ENCODE results near the gene KCNK4.
"Not testable (repeated sequence)": the region's sequence is repeated elsewhere in the genome, so short reads cannot be mapped to it uniquely, and the experiment has no call there.

KCNK4 gene

GRCh38 chr11:64291262-64291751 lies at the start of gene KCNK4:
KCNK4 (plus strand) TSS chr11:64291302; CDS start chr11:64293019, 1,717 bp downstream.
- DNase-seq = no peak

DNA sequence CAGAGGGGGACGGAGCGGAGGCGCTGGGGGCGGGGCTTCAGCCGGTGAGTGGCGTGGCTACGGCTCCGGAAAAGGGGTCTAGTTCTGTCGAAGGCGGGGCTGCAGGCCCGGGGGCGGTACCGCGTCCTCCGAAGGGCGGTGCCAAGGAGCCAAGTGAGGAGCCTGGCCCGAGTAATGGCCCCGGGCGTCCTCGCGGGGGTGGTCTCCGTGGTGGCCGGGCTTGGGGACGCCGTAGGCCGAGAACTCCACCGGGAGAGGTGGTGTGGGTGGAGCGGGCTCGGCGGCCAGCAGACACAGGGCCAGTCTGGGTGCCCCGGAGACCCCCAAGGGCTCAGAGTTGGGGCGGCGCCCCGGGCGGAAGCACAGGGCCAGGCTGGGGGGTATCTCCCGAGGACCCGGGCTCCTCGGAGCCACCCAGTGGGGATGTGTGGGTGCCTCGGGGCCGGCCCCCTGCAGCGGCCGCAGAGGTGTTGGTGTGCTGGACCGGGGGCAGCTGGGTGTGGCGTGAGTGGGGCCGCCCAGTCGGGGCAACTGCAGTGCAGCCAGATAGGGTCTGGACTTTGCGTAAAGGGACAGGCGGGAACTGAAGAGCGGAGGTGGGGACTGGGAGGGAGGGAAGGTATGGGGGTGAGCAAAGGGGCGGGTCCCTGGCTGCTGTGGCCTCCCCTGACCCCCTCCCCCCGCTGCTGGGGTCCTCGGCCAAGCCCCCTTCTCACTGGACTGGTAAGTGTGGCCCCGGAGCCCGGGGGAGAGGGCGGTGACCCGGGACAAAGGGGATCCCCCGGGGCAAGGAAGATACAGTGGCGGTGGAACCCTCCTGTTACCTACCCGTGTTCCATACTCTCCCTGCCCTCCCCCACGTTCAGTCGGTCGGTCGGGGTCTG lies 49.4 kb upstream of the KCNK4 start:
- peak; percentile 42 for DNase-seq

GRCh38 chr11:64243236-64243854 lies 47.8 kb upstream of the KCNK4 start:
- no peak for DNase-seq

DNA sequence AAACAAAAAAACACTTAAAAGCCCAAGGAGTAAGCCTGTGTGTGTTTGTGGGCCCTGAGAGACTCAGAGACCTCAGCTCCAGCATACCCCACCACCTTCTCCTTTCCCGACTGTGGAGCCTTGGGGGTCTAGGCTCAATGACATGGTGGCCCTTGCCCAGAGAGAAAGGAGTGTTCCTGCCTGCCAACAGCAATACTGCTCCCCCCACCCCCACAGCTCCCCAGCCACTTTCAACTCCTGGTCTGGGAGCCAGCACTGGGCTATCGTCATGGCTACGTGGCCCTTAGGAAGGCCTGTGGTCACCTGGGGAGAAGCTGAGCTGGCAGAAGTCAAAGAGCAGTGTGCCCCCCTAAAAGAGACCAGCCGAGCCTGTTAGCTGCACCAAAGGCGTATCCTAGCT lies 47.0 kb upstream of the KCNK4 start:
- DNase-seq = no peak

DNA sequence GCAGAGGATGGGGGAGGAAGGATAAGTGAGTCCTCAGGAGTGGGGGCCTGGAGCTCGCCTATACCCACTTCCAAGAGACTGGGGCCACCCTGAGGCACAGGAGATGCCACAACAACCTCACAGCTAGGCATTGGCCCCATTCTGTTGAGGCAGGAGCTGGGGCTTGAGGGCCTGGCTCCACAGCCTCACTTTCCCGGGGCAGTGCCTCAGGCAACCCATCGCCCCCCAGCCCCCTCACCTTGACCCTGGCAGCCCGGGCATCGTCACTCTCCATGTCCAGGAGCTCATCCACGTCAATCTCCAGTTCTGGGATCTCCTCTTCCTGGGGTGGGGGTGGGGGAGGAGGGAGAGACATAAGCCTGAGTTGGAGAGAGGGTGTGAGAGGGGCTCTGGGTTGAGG lies 46.1 kb upstream of the KCNK4 start:
- DNase-seq = no peak

DNA sequence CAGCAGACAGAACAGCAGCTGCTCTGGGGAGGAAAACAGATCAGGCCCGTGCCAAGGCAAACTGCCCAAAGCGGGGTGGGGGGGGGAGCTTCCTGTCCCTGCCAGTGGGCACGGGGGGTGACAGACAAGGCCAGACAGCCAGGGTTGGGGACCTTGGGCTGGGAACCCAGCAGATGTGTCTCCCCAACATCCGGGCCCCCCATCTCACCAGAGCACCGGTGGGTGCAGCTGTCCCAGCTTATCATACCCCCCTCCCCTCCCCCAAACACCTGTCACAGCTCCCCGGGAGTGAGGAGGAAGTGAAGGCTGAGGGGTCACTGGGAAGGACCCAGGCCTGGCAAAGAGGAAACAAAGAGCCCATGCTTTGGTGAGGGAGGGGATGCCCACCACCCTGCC lies 45.7 kb upstream of the KCNK4 start:
- peak; percentile 7 for DNase-seq

DNA sequence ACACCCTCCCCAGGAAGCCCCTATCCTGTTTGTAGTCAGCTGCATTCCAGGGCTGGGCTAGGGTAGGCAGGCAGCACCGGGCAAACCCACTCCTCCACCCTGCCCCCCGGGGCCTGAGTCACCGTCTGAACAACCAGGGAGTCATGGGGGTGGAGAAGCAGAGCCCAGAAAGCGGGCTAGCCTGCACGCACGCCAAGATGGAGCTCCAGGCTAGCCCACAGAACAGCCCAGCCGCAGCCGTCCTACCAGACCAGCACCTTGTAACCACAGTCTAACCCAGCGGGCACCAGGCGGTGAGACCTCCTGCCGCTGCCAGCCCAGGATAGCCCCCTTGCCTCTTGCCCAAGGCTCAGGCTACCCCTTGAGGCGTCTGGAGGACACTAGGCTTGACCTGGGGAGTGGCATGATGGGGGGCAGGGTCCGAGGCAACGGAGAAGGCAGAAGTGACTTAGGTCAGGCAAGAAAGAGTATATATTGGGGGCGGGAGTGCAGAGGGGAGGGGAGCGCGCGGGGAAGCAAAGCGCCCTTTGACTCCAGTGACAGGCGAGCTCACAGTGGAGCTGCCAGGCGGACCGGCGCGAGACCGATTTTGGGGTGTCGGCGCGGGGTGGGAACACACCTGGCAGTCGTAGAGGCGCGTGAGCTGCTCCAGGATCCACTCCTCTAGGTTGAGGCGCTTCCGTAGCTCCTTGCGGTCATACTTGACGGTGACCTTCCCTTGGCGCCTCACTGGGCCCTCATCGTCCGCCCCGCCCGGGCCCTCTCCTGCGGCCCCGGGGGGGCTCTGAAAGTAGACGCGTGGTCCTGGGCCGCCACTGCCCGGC lies 45.1 kb upstream of the KCNK4 start:
- DNase-seq = peak; percentile 21

DNA sequence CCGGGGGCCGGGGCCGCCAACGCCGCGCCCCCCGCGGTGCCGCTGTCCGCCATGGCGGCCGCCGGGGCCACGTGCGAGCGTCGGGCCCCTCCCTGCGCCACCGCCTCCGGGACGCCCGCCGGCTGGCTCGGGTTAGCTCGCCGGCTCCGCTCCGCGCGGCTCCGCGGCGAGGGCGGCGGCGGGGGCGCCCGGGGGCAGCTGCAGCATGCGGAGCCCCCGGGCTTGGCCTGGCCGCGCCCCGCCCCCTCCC lies 44.6 kb upstream of the KCNK4 start:
- DNase-seq = not testable (repeated sequence)

GRCh38 chr11:64246871-64247728 lies 44.0 kb upstream of the KCNK4 start, which contains the start of gene PPP1R14B:
PPP1R14B (minus strand) TSS chr11:64246943; CDS start chr11:64246673, 270 bp downstream.
- peak; percentile 82 for DNase-seq

DNA sequence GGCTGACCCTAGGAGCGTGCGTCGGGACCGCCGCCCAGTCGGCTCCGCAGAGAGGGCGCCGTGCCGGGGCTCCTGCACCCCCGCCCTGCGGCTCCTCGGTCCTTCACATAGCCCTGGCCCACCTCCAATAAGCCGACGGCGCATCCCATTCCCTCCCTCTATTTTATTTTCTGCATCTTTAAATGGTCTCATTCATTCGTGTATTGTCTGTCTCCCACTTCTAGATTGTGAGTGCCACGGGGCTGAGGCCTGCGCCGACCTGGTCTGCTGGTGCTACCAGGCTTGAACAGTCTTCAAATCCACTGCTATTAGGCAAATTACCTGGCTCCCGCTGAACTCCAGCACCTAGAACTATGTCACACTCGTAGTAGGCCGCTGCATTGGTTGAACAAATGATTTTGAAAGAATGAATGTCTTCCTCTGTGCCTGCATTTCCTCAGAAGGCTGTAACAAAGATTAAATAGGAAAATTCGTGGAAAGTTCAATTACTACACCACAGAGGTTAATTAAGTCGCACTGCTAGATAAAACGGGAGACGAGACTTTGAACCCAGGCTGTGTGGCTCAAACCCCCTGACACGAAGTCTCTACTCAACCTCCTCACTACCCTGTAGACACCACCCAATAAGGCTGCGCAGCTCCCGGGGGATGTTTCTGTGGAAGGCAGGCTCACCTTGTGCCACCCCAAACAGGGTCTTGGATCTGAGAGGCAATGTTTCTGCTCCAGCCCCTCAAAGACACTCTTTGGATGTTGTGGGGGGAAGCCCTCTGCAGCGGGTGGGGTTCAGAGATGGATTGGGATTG lies 43.2 kb upstream of the KCNK4 start:
- no peak for DNase-seq

DNA sequence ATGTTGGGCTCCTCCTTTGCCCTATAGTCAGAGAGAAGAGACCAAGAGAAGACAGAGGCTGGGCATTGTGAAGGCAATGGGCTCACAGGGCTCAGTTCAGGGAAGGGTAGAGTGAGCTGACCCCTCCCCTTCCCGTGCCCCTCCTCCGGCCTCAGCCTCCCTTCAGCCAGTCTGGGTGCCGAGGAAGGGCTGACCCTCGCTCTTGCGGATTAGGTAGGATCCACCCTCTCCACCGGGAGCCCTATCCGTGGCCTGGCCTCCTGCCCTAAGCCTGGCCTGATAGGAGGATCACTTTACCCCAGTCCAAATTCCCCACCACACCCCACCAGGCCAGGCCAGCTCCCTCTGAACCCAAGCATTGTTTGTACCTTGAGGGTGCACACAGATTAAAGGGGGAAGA lies 42.5 kb upstream of the KCNK4 start:
- DNase-seq = no peak

DNA sequence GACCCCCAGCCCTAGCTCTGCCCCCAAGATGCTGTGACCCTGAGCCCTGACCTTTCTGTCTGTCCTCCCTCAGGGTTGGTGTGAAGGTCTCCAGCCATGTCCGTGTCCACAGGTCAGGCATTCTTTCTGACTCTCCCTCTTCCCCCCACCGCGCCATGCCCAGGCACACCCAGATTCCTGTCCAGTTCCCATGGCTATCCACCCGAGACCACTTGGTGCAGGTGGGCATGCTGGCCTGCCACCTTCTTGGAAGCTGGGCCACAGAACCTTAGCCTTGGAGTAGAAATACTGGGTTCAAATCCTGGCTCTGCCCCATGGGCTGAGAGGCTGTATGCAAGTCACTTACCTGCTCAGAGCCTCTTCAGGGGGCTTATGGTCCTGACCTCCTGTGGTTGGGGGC lies 42.1 kb upstream of the KCNK4 start:
- no peak for DNase-seq

DNA sequence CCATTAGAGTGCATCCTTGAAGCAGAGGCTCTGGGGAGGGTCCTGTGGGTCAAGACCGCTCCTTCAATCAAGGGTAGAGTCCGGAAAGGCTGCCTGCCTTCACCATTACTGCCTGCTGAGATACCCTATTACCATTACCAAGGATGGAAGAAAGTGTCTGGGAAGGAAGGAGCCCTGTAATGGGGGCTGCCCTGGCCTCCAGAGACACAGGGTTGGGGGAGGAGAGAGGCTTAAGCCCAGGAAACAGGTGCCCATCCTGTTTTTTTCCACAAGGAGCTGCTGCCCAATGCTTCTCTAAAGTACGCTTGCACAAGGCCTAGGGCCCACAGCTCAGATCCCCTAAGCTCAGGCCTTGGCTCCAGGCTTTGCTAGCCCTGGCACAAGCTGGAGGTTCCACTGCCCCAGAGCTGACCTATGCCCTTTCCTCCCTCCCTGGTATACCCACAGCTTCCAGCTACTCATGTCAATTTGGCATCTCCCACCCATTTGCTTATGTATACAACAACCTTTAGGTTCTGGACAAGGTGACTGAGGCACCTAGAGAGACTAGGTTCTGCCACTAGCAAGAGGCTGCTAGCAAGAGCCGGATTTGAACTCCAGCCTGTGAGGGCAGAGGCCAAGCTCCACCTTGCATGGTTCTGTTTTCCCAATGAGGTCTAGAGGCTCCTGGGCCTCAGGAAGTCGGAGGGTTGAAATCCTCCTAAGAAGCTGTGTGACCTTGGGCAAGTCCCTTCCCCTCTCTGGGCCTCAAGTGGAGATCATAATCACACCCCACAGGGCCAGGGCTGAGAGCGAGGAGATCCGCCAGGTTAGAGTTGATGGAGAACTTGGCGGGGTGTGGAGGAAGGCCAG lies 41.3 kb upstream of the KCNK4 start:
- no peak for DNase-seq

GRCh38 chr11:64250415-64251015 lies 40.6 kb upstream of the KCNK4 start:
- no peak for DNase-seq

DNA sequence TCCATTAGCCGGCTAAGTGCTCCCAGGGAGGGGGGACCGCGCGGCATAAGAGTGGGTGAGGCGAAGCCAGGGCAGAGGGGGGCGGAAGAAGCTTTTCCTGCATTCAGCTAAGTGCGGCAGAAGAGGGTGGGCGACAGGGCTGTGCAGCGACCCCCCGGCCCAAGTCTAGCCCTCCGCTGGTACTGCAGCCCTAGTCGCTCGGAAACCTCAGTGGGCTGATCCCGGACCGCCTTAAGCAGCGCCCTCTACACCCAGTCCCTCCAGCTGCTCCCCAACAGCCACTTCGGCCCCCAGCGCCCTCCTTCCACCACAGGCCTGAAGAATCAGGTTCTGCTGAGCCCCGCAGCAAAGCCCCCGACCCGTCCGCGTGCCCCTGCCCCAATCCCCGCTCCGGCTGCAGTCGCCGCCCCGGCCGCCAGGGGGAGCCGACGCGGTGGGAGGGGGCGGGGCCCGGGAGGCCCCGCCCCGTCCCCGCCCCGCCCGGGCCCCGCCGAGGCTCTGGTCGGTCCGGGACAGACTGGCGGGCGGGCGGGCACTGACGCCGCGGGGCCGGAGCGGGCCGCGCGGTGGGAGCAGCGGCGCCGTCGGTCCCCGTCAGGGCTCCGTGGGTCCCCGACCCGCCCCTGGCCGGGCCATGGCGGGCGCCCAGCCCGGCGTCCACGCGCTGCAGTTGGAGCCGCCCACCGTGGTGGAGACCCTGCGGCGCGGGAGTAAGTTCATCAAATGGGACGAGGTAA lies 39.9 kb upstream of the KCNK4 start, which contains the start of gene PLCB3:
Gene PLCB3 (plus strand): TSS at position 515 of the 737 bp plus-strand sequence. CDS start 120 bp downstream, at position 635.
- peak; percentile 54 for DNase-seq

DNA sequence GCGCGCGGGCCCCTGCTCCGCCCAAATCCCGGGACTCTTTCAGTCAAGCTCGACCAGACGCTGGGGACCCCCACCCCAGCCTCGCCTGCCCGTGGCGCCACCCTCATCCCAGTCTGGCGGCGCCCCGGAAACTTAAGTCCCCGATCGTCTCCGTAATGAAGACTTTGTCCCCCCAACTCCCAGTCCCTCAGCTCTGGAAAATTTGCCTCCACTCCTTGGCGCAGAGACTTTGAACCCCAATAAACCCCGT lies 39.4 kb upstream of the KCNK4 start:
- DNase-seq = no peak

- DNase-seq = peak; percentile 16
These were observed 38.9 kb upstream of the KCNK4 start for GRCh38 chr11:64252003-64252872.

DNA sequence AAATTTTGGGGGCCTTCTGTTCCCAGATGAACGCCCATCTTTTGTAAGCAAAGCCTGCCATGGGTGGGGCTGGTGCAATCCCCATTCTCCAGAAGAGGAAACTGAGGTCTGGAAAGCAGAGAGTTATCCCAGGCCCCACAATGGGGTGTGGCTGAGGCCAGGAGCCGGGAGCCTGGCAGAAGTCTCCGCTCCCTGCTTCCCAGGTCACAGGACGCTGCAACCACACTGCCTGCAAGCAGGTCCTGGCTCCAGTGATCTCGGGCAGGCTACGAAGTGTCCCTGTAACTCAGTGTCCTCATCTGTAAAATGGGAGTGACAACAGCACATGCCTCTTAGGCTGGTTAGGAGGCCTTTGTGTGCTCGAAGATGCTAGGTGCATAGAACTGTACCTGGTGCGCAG lies 38.1 kb upstream of the KCNK4 start:
- DNase-seq = no peak

- no peak for DNase-seq
These were observed 37.6 kb upstream of the KCNK4 start for GRCh38 chr11:64253481-64253880.
